Ovary (tissue), 3 donors: ENCODE measurements around the gene ZSCAN25.

Experiments
- CTCF ChIP-seq, 3 donors: fragments of 450-650 bp in 2 of 3; fragments of 200-600 bp in 1 of 3; IDR thresholded peaks; one replicate each; pipeline versions ENCODE4 v1.5.1 to v1.8.0; 2016 to 2022; ENCODE audit warnings: antibody characterized with exemption in 3 of 3, mild to moderate bottlenecking in 1 of 3
- EP300 ChIP-seq: sonication (generic); formaldehyde crosslinking; IDR thresholded peaks from one replicate; pipeline ENCODE4 v1.6.1; 2017; ENCODE audit warnings: antibody characterized with exemption
- POLR2A ChIP-seq: fragments of 450-650 bp; IDR thresholded peaks from one replicate; pipeline ENCODE4 v1.6.1; 2017; ENCODE audit warnings: antibody characterized with exemption, mild to moderate bottlenecking, moderate library complexity
- donor health status: DM: no; HTN: no; CAD: no.

- TF ChIP-seq CTCF (IDR thresholded peaks at IDR 0.05) (no peak), EP300 (no peak), POLR2A (no peak)
Measured at GRCh38 chr7:99626661-99627060, 9.9 kb downstream of the ZSCAN25 start.
